ENCODE data around the gene SBF1.

Gene SBF1

GRCh38 chr22:50419116-50419515 is 55.7 kb downstream of the SBF1 start:
- no peak overlapping the region for H3K18ac ChIP-seq (ENCODE audit: low read length)
- WGBS, 2 donors (ENCODE audit: extremely low coverage in 2 of 2, insufficient read length in 2 of 2, insufficient replicate concordance in 1 of 2): no CpG with 5 or more reads among the region's 9 CpGs
- H3K9ac ChIP-seq (ENCODE audit: low read depth, low read length, poor library complexity): no peak overlapping the region
- no peaks in the 10 kb centered on the region for H3K27me3 ChIP-seq (ENCODE audit: control insufficient read depth in 3 of 3, insufficient read depth in 3 of 3, low read depth in 1 of 3, low read length in 3 of 3)
- peaks cover 4% of the 10 kb centered on the region for H3K79me1 ChIP-seq (ENCODE audit: low read depth, low read length)
- no peak overlapping the region for H3K4ac ChIP-seq (ENCODE audit: low read length)
- H2BK15ac ChIP-seq (ENCODE audit: low read length): no peak overlapping the region
- no peaks in the 10 kb centered on the region for H3K4me1 ChIP-seq (ENCODE audit: control insufficient read depth in 2 of 2, insufficient read depth in 1 of 2, low read depth in 1 of 2, low read length in 2 of 2)
- no peak overlapping the region for H2AFZ ChIP-seq (ENCODE audit: low read length)
- H3K27ac ChIP-seq (replicated peaks; ENCODE audit: low read length): no peak overlapping the region
- peaks cover 77 to 97% of the 10 kb centered on the region in 2 donors for H3K36me3 ChIP-seq (replicated peaks in 1 of 2; ENCODE audit: control insufficient read depth in 2 of 2, insufficient read depth in 2 of 2, low read length in 2 of 2)
- no peak overlapping the region for H3K4me3 ChIP-seq (ENCODE audit: low read length in 2 of 2)
- H3K4me2 ChIP-seq (ENCODE audit: insufficient read depth, low read length, poor library complexity, severe bottlenecking): no peak overlapping the region
- no peak overlapping the region for H4K91ac ChIP-seq (ENCODE audit: low read depth, low read length, poor library complexity)
- no peak overlapping the region for H2BK5ac ChIP-seq (ENCODE audit: low read length)
- no peak for DNase-seq (ENCODE audit: low spot score)
- no peaks in the 10 kb centered on the region for H3K9me3 ChIP-seq (replicated peaks in 1 of 2; ENCODE audit: control insufficient read depth in 2 of 2, insufficient read depth in 1 of 2, low read depth in 1 of 2, low read length in 2 of 2)
- H3K23ac ChIP-seq (ENCODE audit: low read depth, low read length, poor library complexity): no peak overlapping the region
- no peak overlapping the region for H4K8ac ChIP-seq (ENCODE audit: low read depth, low read length)
- no peak overlapping the region for H2AK5ac ChIP-seq (ENCODE audit: low read depth, low read length)
- no peak overlapping the region for H2BK12ac ChIP-seq (ENCODE audit: low read length)
- no peak overlapping the region for H3K14ac ChIP-seq (ENCODE audit: low read length)
- H2BK120ac ChIP-seq (ENCODE audit: low read depth, low read length): no peak overlapping the region

DNA sequence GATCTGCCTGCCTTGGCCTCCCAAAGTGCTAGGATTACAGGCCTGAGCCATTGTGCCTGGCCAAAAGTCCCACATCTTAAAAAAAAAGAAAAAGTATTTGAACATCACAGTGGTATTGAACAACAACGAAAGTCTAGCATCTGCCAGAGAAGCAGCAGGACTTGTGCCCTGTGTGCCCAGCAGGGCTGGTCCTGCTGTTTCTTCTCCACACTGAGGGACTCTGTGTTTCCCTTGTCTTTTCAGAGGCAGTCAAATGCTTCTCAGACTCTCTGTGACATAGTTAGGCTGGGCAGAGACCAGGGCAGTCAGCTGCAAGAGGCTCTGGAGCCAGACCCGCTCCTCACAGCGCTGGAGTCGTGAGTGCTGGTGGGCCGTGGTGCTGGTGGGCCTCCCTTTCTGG is 56.2 kb downstream of the SBF1 start:
- peaks cover 5% of the 10 kb centered on the region for H3K79me1 ChIP-seq (ENCODE audit: low read depth, low read length)
- H2AK5ac ChIP-seq (ENCODE audit: low read depth, low read length): no peak overlapping the region
- no peaks in the 10 kb centered on the region for H3K9me3 ChIP-seq (replicated peaks in 1 of 2; ENCODE audit: control insufficient read depth in 2 of 2, insufficient read depth in 1 of 2, low read depth in 1 of 2, low read length in 2 of 2)
- WGBS, 2 donors (ENCODE audit: extremely low coverage in 2 of 2, insufficient read length in 2 of 2, insufficient replicate concordance in 1 of 2): no CpG with 5 or more reads among the region's 5 CpGs
- H2AFZ ChIP-seq (ENCODE audit: low read length): no peak overlapping the region
- no peak overlapping the region for H3K18ac ChIP-seq (ENCODE audit: low read length)
- no peak overlapping the region for H3K4me3 ChIP-seq (ENCODE audit: low read length in 2 of 2)
- no peak overlapping the region for H3K27ac ChIP-seq (replicated peaks; ENCODE audit: low read length)
- H3K14ac ChIP-seq (ENCODE audit: low read length): no peak overlapping the region
- no peak overlapping the region for H2BK15ac ChIP-seq (ENCODE audit: low read length)
- no peak for DNase-seq (ENCODE audit: low spot score)
- no peak overlapping the region for H3K4ac ChIP-seq (ENCODE audit: low read length)
- no peaks in the 10 kb centered on the region for H3K27me3 ChIP-seq (ENCODE audit: control insufficient read depth in 3 of 3, insufficient read depth in 3 of 3, low read depth in 1 of 3, low read length in 3 of 3)
- no peak overlapping the region for H2BK120ac ChIP-seq (ENCODE audit: low read depth, low read length)
- H2BK5ac ChIP-seq (ENCODE audit: low read length): no peak overlapping the region
- no peaks in the 10 kb centered on the region for H3K4me1 ChIP-seq (ENCODE audit: control insufficient read depth in 2 of 2, insufficient read depth in 1 of 2, low read depth in 1 of 2, low read length in 2 of 2)
- H3K23ac ChIP-seq (ENCODE audit: low read depth, low read length, poor library complexity): no peak overlapping the region
- H3K36me3 ChIP-seq (replicated peaks in 1 of 2; ENCODE audit: control insufficient read depth in 2 of 2, insufficient read depth in 2 of 2, low read length in 2 of 2): peaks cover 75 to 97% of the 10 kb centered on the region in 2 donors
- no peak overlapping the region for H4K91ac ChIP-seq (ENCODE audit: low read depth, low read length, poor library complexity)
- H4K8ac ChIP-seq (ENCODE audit: low read depth, low read length): no peak overlapping the region
- H3K9ac ChIP-seq (ENCODE audit: low read depth, low read length, poor library complexity): no peak overlapping the region
- no peak overlapping the region for H3K4me2 ChIP-seq (ENCODE audit: insufficient read depth, low read length, poor library complexity, severe bottlenecking)
- H2BK12ac ChIP-seq (ENCODE audit: low read length): no peak overlapping the region

- Histone ChIP-seq H2BK12ac (ENCODE audit: low read length) (no peak overlapping the region), H3K27ac (replicated peaks; ENCODE audit: low read length) (no peak overlapping the region), H2BK15ac (ENCODE audit: low read length) (no peak overlapping the region), H2BK5ac (ENCODE audit: low read length) (no peak overlapping the region), H3K36me3 (replicated peaks in 1 of 2; ENCODE audit: control insufficient read depth in 2 of 2, insufficient read depth in 2 of 2, low read length in 2 of 2) (peaks cover 65 to 92% of the 10 kb centered on the region in 2 donors), H3K9me3 (replicated peaks in 1 of 2; ENCODE audit: control insufficient read depth in 2 of 2, insufficient read depth in 1 of 2, low read depth in 1 of 2, low read length in 2 of 2) (no peaks in the 10 kb centered on the region), H3K23ac (ENCODE audit: low read depth, low read length, poor library complexity) (peak overlapping the region; percentile 35), H3K4ac (ENCODE audit: low read length) (peak overlapping the region; percentile 69), H3K4me1 (ENCODE audit: control insufficient read depth in 2 of 2, insufficient read depth in 1 of 2, low read depth in 1 of 2, low read length in 2 of 2) (no peaks in the 10 kb centered on the region), H3K9ac (ENCODE audit: low read depth, low read length, poor library complexity) (peak overlapping the region; percentile 7), H2AK5ac (ENCODE audit: low read depth, low read length) (no peak overlapping the region), H3K27me3 (ENCODE audit: control insufficient read depth in 3 of 3, insufficient read depth in 3 of 3, low read depth in 1 of 3, low read length in 3 of 3) (no peaks in the 10 kb centered on the region), H3K18ac (ENCODE audit: low read length) (no peak overlapping the region), H2BK120ac (ENCODE audit: low read depth, low read length) (no peak overlapping the region), H3K14ac (ENCODE audit: low read length) (no peak overlapping the region), H3K4me2 (ENCODE audit: insufficient read depth, low read length, poor library complexity, severe bottlenecking) (no peak overlapping the region), H3K79me1 (ENCODE audit: low read depth, low read length) (peaks cover 6% of the 10 kb centered on the region), H4K91ac (ENCODE audit: low read depth, low read length, poor library complexity) (no peak overlapping the region), H4K8ac (ENCODE audit: low read depth, low read length) (no peak overlapping the region), H3K4me3 (ENCODE audit: low read length in 2 of 2) (no peak overlapping the region), H2AFZ (ENCODE audit: low read length) (no peak overlapping the region)
- DNase-seq (ENCODE audit: low spot score): no peak
- WGBS, 2 donors (ENCODE audit: extremely low coverage in 2 of 2, insufficient read length in 2 of 2, insufficient replicate concordance in 1 of 2): no CpG with 5 or more reads among the region's 13 CpGs
Observed at GRCh38 chr22:50417411-50418210, 57.2 kb downstream of the SBF1 start.

DNA sequence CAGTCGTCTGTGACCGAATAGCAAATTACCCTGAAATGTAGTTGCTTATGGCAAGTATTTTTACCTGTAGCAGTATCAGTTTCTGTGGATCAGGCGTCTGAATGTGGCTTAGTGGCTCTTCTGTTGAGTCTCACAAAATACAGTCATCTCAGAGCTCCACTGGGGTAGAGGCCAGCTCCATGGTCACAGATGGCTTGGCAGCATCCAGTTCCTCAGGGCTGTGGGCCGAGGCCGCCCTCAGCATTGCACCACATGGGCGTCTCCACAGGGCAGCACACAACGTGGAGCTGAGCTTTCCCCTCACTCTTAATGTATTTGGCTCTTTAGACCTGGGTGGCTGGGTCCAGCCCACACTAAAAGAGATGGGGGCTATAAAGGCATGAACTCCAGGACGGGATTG is 57.8 kb downstream of the SBF1 start:
- no CpG with 5 or more reads among the region's 8 CpGs for WGBS, 2 donors (ENCODE audit: extremely low coverage in 2 of 2, insufficient read length in 2 of 2, insufficient replicate concordance in 1 of 2)

More for the DNA sequence above, 57.8 kb downstream of the SBF1 start:
- Histone ChIP-seq H3K9me3 (replicated peaks in 1 of 2; ENCODE audit: control insufficient read depth in 2 of 2, insufficient read depth in 1 of 2, low read depth in 1 of 2, low read length in 2 of 2) (no peaks in the 10 kb centered on the region), H3K79me1 (ENCODE audit: low read depth, low read length) (peaks cover 6% of the 10 kb centered on the region), H3K36me3 (replicated peaks in 1 of 2; ENCODE audit: control insufficient read depth in 2 of 2, insufficient read depth in 2 of 2, low read length in 2 of 2) (peaks cover 59 to 89% of the 10 kb centered on the region in 2 donors), H2BK120ac (ENCODE audit: low read depth, low read length) (no peak overlapping the region), H3K27ac (replicated peaks; ENCODE audit: low read length) (no peak overlapping the region), H2BK12ac (ENCODE audit: low read length) (no peak overlapping the region), H2AK5ac (ENCODE audit: low read depth, low read length) (no peak overlapping the region), H3K4ac (ENCODE audit: low read length) (no peak overlapping the region), H4K8ac (ENCODE audit: low read depth, low read length) (no peak overlapping the region), H3K23ac (ENCODE audit: low read depth, low read length, poor library complexity) (peak overlapping the region; percentile 35), H3K27me3 (ENCODE audit: control insufficient read depth in 3 of 3, insufficient read depth in 3 of 3, low read depth in 1 of 3, low read length in 3 of 3) (no peaks in the 10 kb centered on the region), H2AFZ (ENCODE audit: low read length) (no peak overlapping the region), H3K18ac (ENCODE audit: low read length) (no peak overlapping the region), H3K9ac (ENCODE audit: low read depth, low read length, poor library complexity) (no peak overlapping the region), H3K4me2 (ENCODE audit: insufficient read depth, low read length, poor library complexity, severe bottlenecking) (no peak overlapping the region), H3K4me1 (ENCODE audit: control insufficient read depth in 2 of 2, insufficient read depth in 1 of 2, low read depth in 1 of 2, low read length in 2 of 2) (no peaks in the 10 kb centered on the region), H4K91ac (ENCODE audit: low read depth, low read length, poor library complexity) (no peak overlapping the region), H3K14ac (ENCODE audit: low read length) (no peak overlapping the region), H3K4me3 (ENCODE audit: low read length in 2 of 2) (no peak overlapping the region), H2BK15ac (ENCODE audit: low read length) (no peak overlapping the region), H2BK5ac (ENCODE audit: low read length) (no peak overlapping the region)
- no peak for DNase-seq (ENCODE audit: low spot score)

Measured in neuronal stem cell (in vitro differentiated cells).